Transverse colon (tissue), 4 donors: ENCODE measurements around the gene ACSS3.

Experiments
- EP300 ChIP-seq: sonication (generic); formaldehyde crosslinking; IDR thresholded peaks from one replicate; pipeline ENCODE4 v1.6.1; 2017; ENCODE audit warnings: antibody characterized with exemption, low read depth
- POLR2A ChIP-seq: fragments of 450-650 bp; IDR thresholded peaks from one replicate; pipeline ENCODE4 v1.6.1; 2016; ENCODE audit warnings: antibody characterized with exemption, mild to moderate bottlenecking, moderate library complexity
- POLR2AphosphoS5 ChIP-seq, 3 donors: sonication (generic); formaldehyde crosslinking; IDR thresholded peaks; one replicate each; pipeline ENCODE4 v1.6.1; 2016; ENCODE audit warnings: antibody characterized with exemption in 3 of 3
- TF ChIP-seq, protein P1 (sequence below), 5 experiments: fragments of 200-600 bp in 3 of 5; fragments of 450-650 bp in 2 of 5; sonication (generic) in 3 of 5; IDR thresholded peaks; 1 replicate in 2 of 5; 2 replicates in 3 of 5; pipeline ENCODE4 v1.5.1; 2016 to 2017; ENCODE audit warnings: antibody characterized with exemption in 5 of 5, inconsistent platforms in 3 of 5, mild to moderate bottlenecking in 2 of 5, moderate library complexity in 1 of 5

DNA sequence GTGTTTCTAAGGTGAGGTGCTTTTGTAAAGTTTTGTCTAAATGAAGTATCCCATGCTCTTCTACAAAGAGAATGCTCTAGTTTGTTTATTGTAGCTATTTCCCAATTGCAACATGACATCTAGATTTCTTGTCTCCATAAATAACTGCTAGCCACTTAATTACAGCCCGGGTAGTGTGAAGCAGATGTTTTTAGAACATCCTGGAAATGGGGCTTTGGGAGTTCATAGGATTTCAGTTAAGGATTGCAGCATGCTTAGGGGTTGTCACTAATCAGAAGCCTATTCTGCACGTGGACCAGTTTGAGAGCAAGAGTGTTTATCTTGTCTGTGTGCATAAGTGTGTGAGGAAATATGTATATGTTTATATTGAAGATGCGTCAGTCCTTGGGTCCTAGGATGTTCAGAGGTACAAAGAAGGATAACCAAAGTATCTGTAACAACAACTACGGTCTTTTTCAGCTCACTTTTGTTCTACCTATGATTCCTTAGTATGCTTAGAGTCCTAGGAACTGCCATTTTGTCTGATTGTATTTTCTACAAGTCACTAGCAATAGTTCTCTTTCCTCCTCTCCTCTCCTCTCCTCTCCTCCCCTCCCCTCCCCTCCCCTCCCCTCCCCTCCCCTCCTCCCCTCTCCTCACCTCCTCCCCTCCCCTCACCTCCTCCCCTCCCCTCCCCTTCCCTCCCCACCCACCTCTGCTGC is 135.3 kb downstream of the ACSS3 start:
- TF ChIP-seq, protein P1, sequence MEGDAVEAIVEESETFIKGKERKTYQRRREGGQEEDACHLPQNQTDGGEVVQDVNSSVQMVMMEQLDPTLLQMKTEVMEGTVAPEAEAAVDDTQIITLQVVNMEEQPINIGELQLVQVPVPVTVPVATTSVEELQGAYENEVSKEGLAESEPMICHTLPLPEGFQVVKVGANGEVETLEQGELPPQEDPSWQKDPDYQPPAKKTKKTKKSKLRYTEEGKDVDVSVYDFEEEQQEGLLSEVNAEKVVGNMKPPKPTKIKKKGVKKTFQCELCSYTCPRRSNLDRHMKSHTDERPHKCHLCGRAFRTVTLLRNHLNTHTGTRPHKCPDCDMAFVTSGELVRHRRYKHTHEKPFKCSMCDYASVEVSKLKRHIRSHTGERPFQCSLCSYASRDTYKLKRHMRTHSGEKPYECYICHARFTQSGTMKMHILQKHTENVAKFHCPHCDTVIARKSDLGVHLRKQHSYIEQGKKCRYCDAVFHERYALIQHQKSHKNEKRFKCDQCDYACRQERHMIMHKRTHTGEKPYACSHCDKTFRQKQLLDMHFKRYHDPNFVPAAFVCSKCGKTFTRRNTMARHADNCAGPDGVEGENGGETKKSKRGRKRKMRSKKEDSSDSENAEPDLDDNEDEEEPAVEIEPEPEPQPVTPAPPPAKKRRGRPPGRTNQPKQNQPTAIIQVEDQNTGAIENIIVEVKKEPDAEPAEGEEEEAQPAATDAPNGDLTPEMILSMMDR (IDR thresholded peaks at IDR 0.05): no peak
- no peak for TF ChIP-seq POLR2AphosphoS5 (IDR thresholded peaks at IDR 0.05)
- no peak for TF ChIP-seq POLR2A
- TF ChIP-seq EP300: no peak
